Measurements from ENCODE around the gene FLRT1. TPM values are rescaled to one million over a fixed set of nuclear protein-coding genes. Genes with fewer than 3 reads are reported as not detected.

Gene FLRT1
- polyA plus RNA-seq, 1 experiment: 0.42 TPM

GRCh38 chr11:64076758-64077157, 41.0 kb downstream of the FLRT1 start:
- ChIA-PET CTCF (interaction anchor here (1.0 to 1.2 kb wide), 2 partner anchors 37 to 76 kb away, joined by 3 read pairs; no protein-coding TSS in a partner anchor), POLR2A (no interaction called here)
- no peak for TF ChIP-seq CTCF (IDR thresholded peaks at IDR 0.05; ENCODE audit: insufficient read depth, low read depth, low read length)
- no peaks in the 10 kb centered on the region for H3K36me3 ChIP-seq (ENCODE audit: control insufficient read depth, insufficient read depth, low read length)
- H3K27me3 ChIP-seq (ENCODE audit: control insufficient read depth, insufficient read depth, low read length): peaks cover 3% of the 10 kb centered on the region; the same call in 1 of the 2 replicates
- no peak overlapping the region for H3K4me3 ChIP-seq (ENCODE audit: low read depth, low read length)
- DNase-seq (ENCODE audit: low read depth): no peak

GRCh38 chr11:64077607-64078006, 41.9 kb downstream of the FLRT1 start:
- no peaks in the 10 kb centered on the region for H3K36me3 ChIP-seq (ENCODE audit: control insufficient read depth, insufficient read depth, low read length)
- POLR2A ChIA-PET: no interaction called here
- CTCF ChIA-PET: interaction anchor here (1.0 kb wide), 1 partner anchor 77 kb away, joined by 3 read pairs; no protein-coding TSS in a partner anchor
- peaks cover 3% of the 10 kb centered on the region; the same call in 1 of the 2 replicates for H3K27me3 ChIP-seq (ENCODE audit: control insufficient read depth, insufficient read depth, low read length)
- no peak for DNase-seq (ENCODE audit: low read depth)
- H3K4me3 ChIP-seq (ENCODE audit: low read depth, low read length): no peak overlapping the region
- TF ChIP-seq CTCF (IDR thresholded peaks at IDR 0.05; ENCODE audit: insufficient read depth, low read depth, low read length): no peak

GRCh38 chr11:64078284-64078683, 42.6 kb downstream of the FLRT1 start:
- TF ChIP-seq CTCF (IDR thresholded peaks at IDR 0.05; ENCODE audit: insufficient read depth, low read depth, low read length): no peak
- Histone ChIP-seq H3K4me3 (ENCODE audit: low read depth, low read length) (no peak overlapping the region), H3K27me3 (ENCODE audit: control insufficient read depth, insufficient read depth, low read length) (peaks cover 3% of the 10 kb centered on the region; the same call in 1 of the 2 replicates), H3K36me3 (ENCODE audit: control insufficient read depth, insufficient read depth, low read length) (no peaks in the 10 kb centered on the region)
- no peak for DNase-seq (ENCODE audit: low read depth)
- CTCF ChIA-PET: interaction anchor here (0.7 kb wide), 1 partner anchor 67 kb away, joined by 3 read pairs; no protein-coding TSS in a partner anchor
- POLR2A ChIA-PET: interaction anchor here (0.7 kb wide), 1 partner anchor 38 kb away, joined by 3 read pairs; no protein-coding TSS in a partner anchor

- Histone ChIP-seq H3K36me3 (ENCODE audit: control insufficient read depth, insufficient read depth, low read length) (no peaks in the 10 kb centered on the region), H3K27me3 (ENCODE audit: control insufficient read depth, insufficient read depth, low read length) (peaks cover 3% of the 10 kb centered on the region; the same call in 1 of the 2 replicates), H3K4me3 (ENCODE audit: low read depth, low read length) (no peak overlapping the region)
- no peak for DNase-seq (ENCODE audit: low read depth)
- ChIA-PET CTCF (interaction anchor here (0.7 kb wide), 1 partner anchor 67 kb away, joined by 3 read pairs; no protein-coding TSS in a partner anchor), POLR2A (no interaction called here)
- no peak for TF ChIP-seq CTCF (IDR thresholded peaks at IDR 0.05; ENCODE audit: insufficient read depth, low read depth, low read length)
Measured at GRCh38 chr11:64078905-64079304, 43.2 kb downstream of the FLRT1 start.

- H3K27me3 ChIP-seq (ENCODE audit: control insufficient read depth, insufficient read depth, low read length): 0 out of 2 replicates have a peak, but pooled peaks cover 3% of the 10 kb centered on the region
- H3K4me3 ChIP-seq (ENCODE audit: low read depth, low read length): no peak overlapping the region
- no peak for TF ChIP-seq CTCF (IDR thresholded peaks at IDR 0.05; ENCODE audit: insufficient read depth, low read depth, low read length)
- POLR2A ChIA-PET: no interaction called here
- no peaks in the 10 kb centered on the region for H3K36me3 ChIP-seq (ENCODE audit: control insufficient read depth, insufficient read depth, low read length)
- CTCF ChIA-PET: interaction anchor here (0.6 kb wide), 1 partner anchor 21 kb away, joined by 3 read pairs; no protein-coding TSS in a partner anchor
- no peak for DNase-seq (ENCODE audit: low read depth)
Measured at GRCh38 chr11:64080390-64080789, 44.7 kb downstream of the FLRT1 start.
